Suprapubic skin (tissue), 4 donors: ENCODE results near the gene G6PC2. TPM values are rescaled to one million over a fixed set of nuclear protein-coding genes. Genes with fewer than 3 reads are reported as not detected.

Source experiments
- DNase-seq, 2 donors: peaks; one replicate each; pipeline ENCODE4 v3.0.0-alpha.2; 2019; ENCODE audit warnings: low spot score in 2 of 2
- H3K27ac ChIP-seq: fragments of 200-600 bp; sonication (generic); one replicate; pipeline ENCODE4 v1.5.1; 2019
- H3K27me3 ChIP-seq: fragments of 200-600 bp; sonication (generic); one replicate; pipeline ENCODE4 v1.5.1; 2019
- H3K36me3 ChIP-seq: fragments of 200-600 bp; sonication (generic); one replicate; pipeline ENCODE4 v1.5.1; 2019
- H3K4me1 ChIP-seq: fragments of 200-600 bp; sonication (generic); one replicate; pipeline ENCODE4 v1.5.1; 2019
- H3K4me3 ChIP-seq: fragments of 200-600 bp; sonication (generic); one replicate; pipeline ENCODE4 v1.5.1; 2019; ENCODE audit warnings: mild to moderate bottlenecking
- H3K9me3 ChIP-seq: fragments of 200-600 bp; sonication (generic); one replicate; pipeline ENCODE4 v1.5.1; 2019
- CTCF ChIP-seq, 2 donors: fragments of 200-600 bp in 1 of 2; fragments of 450-650 bp in 1 of 2; sonication (generic) in 1 of 2; IDR thresholded peaks; one replicate each; pipeline ENCODE4 v1.5.1; 2016 to 2019; ENCODE audit warnings: antibody characterized with exemption in 2 of 2, mild to moderate bottlenecking in 1 of 2, moderate library complexity in 1 of 2
- EP300 ChIP-seq: sonication (generic); formaldehyde crosslinking; IDR thresholded peaks from one replicate; pipeline ENCODE4 v1.6.1; 2017; ENCODE audit warnings: antibody characterized with exemption
- POLR2A ChIP-seq, 2 donors: fragments of 450-650 bp; IDR thresholded peaks; one replicate each; pipeline ENCODE4 v1.6.1; 2017; ENCODE audit warnings: antibody characterized with exemption in 2 of 2, mild to moderate bottlenecking in 2 of 2, moderate library complexity in 2 of 2
- POLR2AphosphoS5 ChIP-seq, 3 donors: sonication (generic); formaldehyde crosslinking; IDR thresholded peaks; one replicate each; pipeline ENCODE4 v1.6.1; 2017; ENCODE audit warnings: antibody characterized with exemption in 3 of 3
- WGBS: methylation state at CpG from one replicate; pipeline ENCODE4 v1.1.5; 2018; 5-methylcytosine and 5-hydroxymethylcytosine counted together
- total RNA-seq, 4 donors: library from RNA; depleted of rRNA; stranded (reverse); fragments of >200 nt; gene quantifications; one replicate each; pipeline ENCODE4 v1.1.0, GENCODE V29; 2016

G6PC2 gene
- total RNA-seq, 4 donors from 2014 or later = not detected

- H3K4me3 ChIP-seq = no peak overlapping the region
- no peak for DNase-seq
- no peaks in the 10 kb centered on the region for H3K4me1 ChIP-seq
- no peak for TF ChIP-seq POLR2AphosphoS5 (IDR thresholded peaks at IDR 0.05)
- TF ChIP-seq CTCF (IDR thresholded peaks at IDR 0.05) = no peak
- no peak for TF ChIP-seq POLR2A (IDR thresholded peaks at IDR 0.05)
- TF ChIP-seq EP300 = no peak
- H3K27me3 ChIP-seq = no peaks in the 10 kb centered on the region
- no peaks in the 10 kb centered on the region for H3K36me3 ChIP-seq
- WGBS = 87% methylated on average over 1 of the region's 1 CpG
- H3K9me3 ChIP-seq = no peaks in the 10 kb centered on the region
- no peak overlapping the region for H3K27ac ChIP-seq
These were observed 48.2 kb downstream of the G6PC2 start for GRCh38 chr2:168949324-168949723.

GRCh38 chr2:168951871-168952270 lies 50.8 kb downstream of the G6PC2 start:
- 91% methylated on average over 1 of the region's 1 CpG for WGBS
- no peak overlapping the region for H3K4me3 ChIP-seq
- H3K27me3 ChIP-seq = no peaks in the 10 kb centered on the region
- no peaks in the 10 kb centered on the region for H3K9me3 ChIP-seq
- TF ChIP-seq POLR2AphosphoS5 (IDR thresholded peaks at IDR 0.05) (no peak), POLR2A (IDR thresholded peaks at IDR 0.05) (no peak), EP300 (no peak), CTCF (IDR thresholded peaks at IDR 0.05) (no peak)
- H3K36me3 ChIP-seq = no peaks in the 10 kb centered on the region
- DNase-seq = no peak
- H3K27ac ChIP-seq = no peak overlapping the region
- no peaks in the 10 kb centered on the region for H3K4me1 ChIP-seq

- Histone ChIP-seq H3K4me1 (no peaks in the 10 kb centered on the region), H3K27me3 (no peaks in the 10 kb centered on the region), H3K9me3 (no peaks in the 10 kb centered on the region), H3K36me3 (no peaks in the 10 kb centered on the region), H3K4me3 (no peak overlapping the region), H3K27ac (no peak overlapping the region)
- TF ChIP-seq POLR2AphosphoS5 (IDR thresholded peaks at IDR 0.05) (no peak), POLR2A (IDR thresholded peaks at IDR 0.05) (no peak), CTCF (IDR thresholded peaks at IDR 0.05) (no peak), EP300 (no peak)
- DNase-seq = no peak
- WGBS = 79% methylated on average over 1 of the region's 1 CpG
These were observed 51.3 kb downstream of the G6PC2 start for GRCh38 chr2:168952424-168952823.

- Histone ChIP-seq H3K36me3 (no peaks in the 10 kb centered on the region), H3K27ac (no peak overlapping the region), H3K9me3 (no peaks in the 10 kb centered on the region), H3K4me3 (no peak overlapping the region), H3K4me1 (no peaks in the 10 kb centered on the region), H3K27me3 (no peaks in the 10 kb centered on the region)
- DNase-seq = no peak
- TF ChIP-seq CTCF (IDR thresholded peaks at IDR 0.05) = no peak
- TF ChIP-seq POLR2A (IDR thresholded peaks at IDR 0.05) = no peak
- no peak for TF ChIP-seq EP300
- no peak for TF ChIP-seq POLR2AphosphoS5 (IDR thresholded peaks at IDR 0.05)
These were observed 53.2 kb downstream of the G6PC2 start for GRCh38 chr2:168954256-168954655.

GRCh38 chr2:168955321-168955720 lies 54.2 kb downstream of the G6PC2 start:
- no peaks in the 10 kb centered on the region for H3K27me3 ChIP-seq
- no peak overlapping the region for H3K27ac ChIP-seq
- no peaks in the 10 kb centered on the region for H3K4me1 ChIP-seq
- no peak for DNase-seq
- TF ChIP-seq POLR2A (IDR thresholded peaks at IDR 0.05) = no peak
- TF ChIP-seq POLR2AphosphoS5 (IDR thresholded peaks at IDR 0.05) = no peak
- TF ChIP-seq CTCF (IDR thresholded peaks at IDR 0.05) = no peak
- 91% methylated on average over 4 of the region's 4 CpGs for WGBS
- no peak overlapping the region for H3K4me3 ChIP-seq
- no peaks in the 10 kb centered on the region for H3K9me3 ChIP-seq
- H3K36me3 ChIP-seq = no peaks in the 10 kb centered on the region
